GM12878 (cell line): ENCODE results near the gene GPR78. TPM values are rescaled to one million over a fixed set of nuclear protein-coding genes. Genes with fewer than 3 reads are reported as not detected.

Experiments
- ATAC-seq: fragments of 200-7000 bp; cut with Tn5 transposase; 3 replicates; pipeline ENCODE4 v1.9.1; 2020; ENCODE audit warnings: mild to moderate bottlenecking, moderate library complexity
- BruUV-seq: library from RNA; stranded (reverse); fragments of 400-500 nt; replicated peaks from 2 replicates; lab custom pipeline; 2021; lab: Mats Ljungman, UMichigan
- CTCF ChIA-PET: fragments of 300-600 bp; sonication (Branson Sonifier 250); formaldehyde crosslinking; extraction: SDS; loops from one replicate; lab custom pipeline; 2021; ENCODE audit warnings: inconsistent platforms; lab: Yijun Ruan, JAX
- POLR2A ChIA-PET: fragments of 350-600 bp; formaldehyde crosslinking; extraction: SDS; loops from one replicate; lab custom pipeline; 2021; ENCODE audit warnings: inconsistent platforms; lab: Charles Lee
- RAD21 ChIA-PET: fragments of 300-600 bp; sonication (Branson Sonifier 250); formaldehyde crosslinking; loops from one replicate; lab custom pipeline; 2023; ENCODE audit warnings: antibody characterized with exemption; ENCODE audit not compliant: unreplicated experiment; lab: Charles Lee
- SMC1A ChIA-PET: fragments of 300-600 bp; sonication (Branson Sonifier 250); formaldehyde crosslinking; loops from one replicate; lab custom pipeline; 2023; ENCODE audit not compliant: unreplicated experiment, uncharacterized antibody; lab: Charles Lee
- DNase-seq: peaks from one replicate; pipeline ENCODE4 v3.0.0-alpha.2; 2011; ENCODE audit warnings: low read depth, low spot score
- FAIRE-seq: peaks from 3 replicates; lab custom pipeline; 2011; peaks lifted over from hg19 to GRCh38; lab: Jason Lieb, UNC
- H2AFZ ChIP-seq: 2 replicates; pipeline ENCODE4 v1.6.0; 2011; ENCODE audit warnings: low read depth, low read length, control low read depth; ENCODE audit not compliant: control insufficient read depth
- H3K27ac ChIP-seq: 2 replicates; pipeline ENCODE4 v1.5.1; 2011; ENCODE audit warnings: control low read depth; ENCODE audit not compliant: control insufficient read depth, insufficient read depth
- H3K27me3 ChIP-seq, 2 experiments: replicated peaks in 1 of 2; 2 replicates each; pipeline versions ENCODE4 v1.6.0 to v1.6.1; 2011; ENCODE audit warnings: low read length in 1 of 2; ENCODE audit not compliant: control insufficient read depth in 2 of 2, insufficient read depth in 2 of 2
- H3K36me3 ChIP-seq, 2 experiments: 2 replicates each; pipeline ENCODE4 v1.5.1; 2011; ENCODE audit warnings: low read length in 1 of 2; ENCODE audit not compliant: control insufficient read depth in 2 of 2, insufficient read depth in 2 of 2
- H3K4me1 ChIP-seq: 2 replicates; pipeline ENCODE4 v1.6.1; 2011; ENCODE audit warnings: mild to moderate bottlenecking, low read length, moderate library complexity, mixed read lengths; ENCODE audit not compliant: control insufficient read depth, insufficient read depth
- H3K4me2 ChIP-seq: 2 replicates; pipeline ENCODE4 v1.6.0; 2011; ENCODE audit warnings: control low read depth; ENCODE audit not compliant: control insufficient read depth, insufficient read depth
- H3K4me3 ChIP-seq: fragments of 200-600 bp; sonication (generic); 2 replicates; pipeline ENCODE4 v1.5.1; 2016
- H3K79me2 ChIP-seq: 2 replicates; pipeline ENCODE4 v1.6.0; 2011; ENCODE audit warnings: low read length; ENCODE audit not compliant: control insufficient read depth, insufficient read depth
- H3K9ac ChIP-seq: 2 replicates; pipeline ENCODE4 v1.8.0; 2011; ENCODE audit warnings: low read length, control low read depth, mixed read lengths; ENCODE audit not compliant: control insufficient read depth, insufficient read depth
- H3K9me3 ChIP-seq: replicated peaks from 3 replicates; pipeline ENCODE4 v1.5.1; 2011; ENCODE audit warnings: mild to moderate bottlenecking, low read length; ENCODE audit not compliant: control insufficient read depth, insufficient read depth
- H4K20me1 ChIP-seq: 2 replicates; pipeline ENCODE4 v1.6.0; 2011; ENCODE audit not compliant: control insufficient read depth, insufficient read depth
- BHLHE40 ChIP-seq, 2 experiments: fragments of 450-650 bp in 1 of 2; IDR thresholded peaks; 2 replicates each; pipeline ENCODE4 v1.6.1; 2011 to 2017; ENCODE audit warnings: low read depth in 2 of 2, borderline replicate concordance in 1 of 2, improper control_type of control experiment in 1 of 2, low read length in 1 of 2, mild to moderate bottlenecking in 1 of 2
- DPF2 ChIP-seq: fragments of 450-650 bp; IDR thresholded peaks from 2 replicates; pipeline ENCODE4 v1.6.1; 2017; ENCODE audit warnings: mild to moderate bottlenecking
- EED ChIP-seq: sonication (generic); IDR thresholded peaks from 2 replicates; pipeline ENCODE4 v1.6.1; 2016; ENCODE audit warnings: antibody characterized with exemption, low read depth
- ESRRA ChIP-seq: IDR thresholded peaks from 2 replicates; pipeline ENCODE4 v1.6.1; 2012; ENCODE audit warnings: mild to moderate bottlenecking, low read length, improper control_type of control experiment
- GATAD2B ChIP-seq: fragments of 450-650 bp; conservative IDR thresholded peaks from 2 replicates; pipeline ENCODE4 v1.6.1; 2017; ENCODE audit warnings: low read depth, mild to moderate bottlenecking, moderate library complexity
- IKZF1 ChIP-seq: fragments of 450-650 bp; conservative IDR thresholded peaks from 2 replicates; pipeline ENCODE4 v1.6.1; 2017; ENCODE audit warnings: antibody characterized with exemption, mild to moderate bottlenecking
- IKZF2 ChIP-seq, 2 experiments: fragments of 450-650 bp; IDR thresholded peaks; 2 replicates each; pipeline ENCODE4 v1.6.1; 2017; ENCODE audit warnings: mild to moderate bottlenecking in 2 of 2, moderate library complexity in 2 of 2
- IRF4 ChIP-seq: IDR thresholded peaks from 2 replicates; pipeline ENCODE4 v1.6.1; 2011; ENCODE audit warnings: low read depth, low read length
- JUND ChIP-seq: IDR thresholded peaks from 2 replicates; pipeline ENCODE4 v1.6.1; 2012; ENCODE audit warnings: low read depth, mild to moderate bottlenecking, low read length, improper control_type of control experiment, moderate library complexity
- KAT2A ChIP-seq: conservative IDR thresholded peaks from 2 replicates; pipeline ENCODE4 v1.6.1; 2011; ENCODE audit warnings: low read depth, low read length; ENCODE audit not compliant: control insufficient read depth
- MYC ChIP-seq: IDR thresholded peaks from 2 replicates; pipeline ENCODE4 v1.6.1; 2011; ENCODE audit warnings: mild to moderate bottlenecking, low read length, moderate library complexity, inconsistent platforms; ENCODE audit not compliant: insufficient read depth, insufficient replicate concordance, insufficient read length, severe bottlenecking
- NR2F1 ChIP-seq: fragments of 450-650 bp; conservative IDR thresholded peaks from 2 replicates; pipeline ENCODE4 v1.6.1; 2017; ENCODE audit warnings: mild to moderate bottlenecking
- RB1 ChIP-seq: fragments of 450-650 bp; formaldehyde crosslinking; IDR thresholded peaks from 2 replicates; pipeline ENCODE4 v1.6.1; 2017; ENCODE audit warnings: mild to moderate bottlenecking, borderline replicate concordance
- SMARCA5 ChIP-seq: fragments of 450-650 bp; IDR thresholded peaks from 2 replicates; pipeline ENCODE4 v1.6.1; 2017; ENCODE audit warnings: mild to moderate bottlenecking
- SP1 ChIP-seq: IDR thresholded peaks from one replicate; pipeline ENCODE4 v1.6.1; 2011; ENCODE audit warnings: low read depth, low read length
- SREBF2 ChIP-seq: IDR thresholded peaks from 2 replicates; pipeline ENCODE4 v1.6.1; 2012; ENCODE audit warnings: mild to moderate bottlenecking, low read length
- TAF1 ChIP-seq: IDR thresholded peaks from 2 replicates; pipeline ENCODE4 v1.6.1; 2011; ENCODE audit warnings: mild to moderate bottlenecking, low read depth, low read length, borderline replicate concordance
- TCF3 ChIP-seq: IDR thresholded peaks from 2 replicates; pipeline ENCODE4 v1.6.1; 2012; ENCODE audit warnings: low read depth, mild to moderate bottlenecking, low read length, borderline replicate concordance; ENCODE audit not compliant: insufficient read depth
- WRNIP1 ChIP-seq: IDR thresholded peaks from 2 replicates; pipeline ENCODE4 v1.6.1; 2011; ENCODE audit warnings: low read depth, low read length, improper control_type of control experiment, borderline replicate concordance
- ZZZ3 ChIP-seq: IDR thresholded peaks from 2 replicates; pipeline ENCODE4 v1.6.1; 2011; ENCODE audit warnings: low read depth; ENCODE audit not compliant: control insufficient read depth, insufficient read length
- WGBS: methylation state at CpG from one replicate; pipeline ENCODE4 v1.1.6; 2016; ENCODE audit warnings: low lambda C conversion rate; ENCODE audit not compliant: insufficient replicate concordance, insufficient coverage; ENCODE audit errors: missing lambda C conversion rate; 5-methylcytosine and 5-hydroxymethylcytosine counted together
- in situ Hi-C: fragments of 300-500 bp; cut with MboI; formaldehyde crosslinking; loops from 9 replicates; pipeline ENCODE4 v1.14.3; 2018; ENCODE audit warnings: mixed read lengths
- intact Hi-C: fragments of 100-400 bp; cut with micrococcal nuclease; formaldehyde crosslinking; loops from one replicate; pipeline ENCODE4 v1.14.2; 2022; ENCODE audit not compliant: unreplicated experiment
- polyA plus RNA-seq, 11 experiments: library from polyadenylated mRNA; depleted of rRNA in 4 of 11; unstranded in 6 of 11; stranded (reverse) in 5 of 11; fragments of >200 nt; fragmentation: Nextera tagmentation in 4 of 11; fragmentation: Illumina TruSeq in 1 of 11; extraction: Ambion mirVana in 4 of 11; extraction: Trizol in 1 of 11; gene quantifications; 1 replicate in 1 of 11; 2 replicates in 10 of 11; pipeline versions ENCODE4 v1.2.1 to v1.2.3, GENCODE V29; 2011 to 2016; ENCODE audit warnings: inconsistent platforms in 2 of 11, missing spikeins in 2 of 11, low read depth in 1 of 11
- total RNA-seq, 4 experiments: library from RNA; depleted of rRNA in 3 of 4; stranded (reverse); fragments of >200 nt in 3 of 4; fragmentation: Illumina TruSeq in 1 of 4; extraction: Trizol in 1 of 4; gene quantifications; 2 replicates each; pipeline versions ENCODE4 v1.2.1 to v1.2.3, GENCODE V29; 2013 to 2021
- TF ChIP-seq, protein P1 (sequence below): fragments of 450-650 bp; IDR thresholded peaks from 2 replicates; pipeline ENCODE4 v1.6.1; 2014; ENCODE audit warnings: mild to moderate bottlenecking

The GPR78 gene
- total and polyA plus RNA-seq, 10 of the 15 experiments (the other 5 are each of a cell fraction or from before 2014, with no cell fraction given), result 0.03 TPM; not detected in 9

DNA sequence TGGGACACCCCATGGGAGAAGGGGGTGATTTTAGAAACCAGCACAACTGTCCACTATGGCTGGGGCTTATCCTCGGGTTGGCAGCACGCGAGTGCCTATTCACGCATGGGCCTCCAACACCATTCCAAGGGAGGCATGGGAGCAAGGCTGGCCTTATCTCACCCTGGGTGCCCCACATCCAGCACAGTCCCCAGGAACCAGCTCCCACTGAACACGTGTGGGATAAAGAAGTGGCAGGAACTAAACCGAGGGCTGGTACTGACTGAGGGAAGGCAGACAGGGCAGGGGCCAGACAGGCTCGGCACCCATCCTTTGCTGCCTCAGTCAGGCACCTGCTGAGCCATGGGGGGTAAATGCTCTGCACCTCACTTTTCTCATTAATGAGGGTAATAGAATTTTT lies 43.7 kb upstream of the GPR78 start (continued):
- no peak for TF ChIP-seq SMARCA5
- TF ChIP-seq SREBF2, result no peak
- no peak for TF ChIP-seq WRNIP1
- no peak for TF ChIP-seq ZZZ3
- no peak for TF ChIP-seq ESRRA
- TF ChIP-seq KAT2A, result no peak
- no peak for TF ChIP-seq SP1

GRCh38 chr4:8537041-8537461 lies 43.1 kb upstream of the GPR78 start:
- POLR2A ChIA-PET, result interaction anchor here (0.6 kb wide), 1 partner anchor 9 kb away, joined by 6 read pairs; no protein-coding TSS in a partner anchor
- Histone ChIP-seq H3K9ac (no peak overlapping the region), H2AFZ (no peak overlapping the region)

More at GRCh38 chr4:8537041-8537461, 43.1 kb upstream of the GPR78 start:
- BruUV-seq, result no TSS peak
- peak; percentile 75 for FAIRE-seq
- Histone ChIP-seq H3K4me2 (peak overlapping the region; percentile 26; the same call in 1 of the 2 replicates), H3K4me1 (peaks cover 40% of the 10 kb centered on the region), H3K4me3 (no peak overlapping the region), H4K20me1 (no peaks in the 10 kb centered on the region), H3K27ac (0 out of 2 replicates have a peak overlapping the region, but pooled peaks have one; percentile 11), H3K27me3 (no peaks in the 10 kb centered on the region), H3K36me3 (no peaks in the 10 kb centered on the region), H3K79me2 (no peaks in the 10 kb centered on the region), H3K9me3 (peaks cover 8% of the 10 kb centered on the region)
- peak; percentile 92 for DNase-seq
- ChIA-PET RAD21 (no interaction called here), CTCF (no interaction called here), SMC1A (no interaction called here)
- in situ Hi-C loops, result no loop called here
- peak; percentile 57 for TF ChIP-seq NR2F1
- TF ChIP-seq IRF4, result peak; percentile 46; the same call in 1 of the 2 replicates
- no peak for TF ChIP-seq TCF3
- 0 out of 2 replicates have a peak, but pooled peaks have one; percentile 39 for TF ChIP-seq JUND
- peak; percentile 57; the same call in 1 of the 2 replicates for TF ChIP-seq IKZF1
- TF ChIP-seq MYC, result no peak
- TF ChIP-seq EED, result no peak
- TF ChIP-seq, protein P1, sequence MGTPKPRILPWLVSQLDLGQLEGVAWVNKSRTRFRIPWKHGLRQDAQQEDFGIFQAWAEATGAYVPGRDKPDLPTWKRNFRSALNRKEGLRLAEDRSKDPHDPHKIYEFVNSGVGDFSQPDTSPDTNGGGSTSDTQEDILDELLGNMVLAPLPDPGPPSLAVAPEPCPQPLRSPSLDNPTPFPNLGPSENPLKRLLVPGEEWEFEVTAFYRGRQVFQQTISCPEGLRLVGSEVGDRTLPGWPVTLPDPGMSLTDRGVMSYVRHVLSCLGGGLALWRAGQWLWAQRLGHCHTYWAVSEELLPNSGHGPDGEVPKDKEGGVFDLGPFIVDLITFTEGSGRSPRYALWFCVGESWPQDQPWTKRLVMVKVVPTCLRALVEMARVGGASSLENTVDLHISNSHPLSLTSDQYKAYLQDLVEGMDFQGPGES, result no peak
- TF ChIP-seq DPF2, result 0 out of 2 replicates have a peak, but pooled peaks have one; percentile 22
- TF ChIP-seq BHLHE40 (IDR thresholded peaks at IDR 0.05; ENCODE audit: borderline replicate concordance in 1 of 2, low read depth in 2 of 2, low read length in 1 of 2), result peak in 1 of 2 experiments; percentile 48; a peak in 2 of 4 replicates
- TF ChIP-seq TAF1, result no peak
- peak; percentile 47; the same call in 1 of the 2 replicates for TF ChIP-seq GATAD2B
- TF ChIP-seq RB1, result no peak
- TF ChIP-seq IKZF2 (IDR thresholded peaks at IDR 0.05), result 0 out of 4 replicates have a peak, but pooled peaks of 1 of the 2 experiments have one; percentile 19
- peak; percentile 50 for ATAC-seq
- intact Hi-C loops, result no loop called here
- WGBS, result 16% methylated on average over 9 of the region's 9 CpGs
